ENCODE results near the gene LRP2. TPM values are rescaled to one million over a fixed set of nuclear protein-coding genes. Genes with fewer than 3 reads are reported as not detected.

Gene LRP2
- total and polyA plus RNA-seq, 8 donors, result 0.06 to 0.08 TPM; not detected in 6

- H3K27me3 ChIP-seq, result no peaks in the 10 kb centered on the region
- WGBS, 2 donors, result 70 to 83% methylated on average over 1 of the region's 1 CpG
- no peak for DNase-seq
- intact Hi-C loops (cut with DNase I), result no loop called here
- H3K36me3 ChIP-seq, result no peaks in the 10 kb centered on the region
- TF ChIP-seq CTCF (IDR thresholded peaks at IDR 0.05), result no peak
- H3K4me1 ChIP-seq, result no peaks in the 10 kb centered on the region
- no peak overlapping the region for H3K4me3 ChIP-seq
- no peak overlapping the region for H3K27ac ChIP-seq
- no peak for FAIRE-seq
- no peaks in the 10 kb centered on the region for H3K9me3 ChIP-seq
- no peak for ATAC-seq
Measured at GRCh38 chr2:169260246-169260645, 102.1 kb downstream of the LRP2 start.

- no peak overlapping the region for H3K27ac ChIP-seq
- WGBS, 2 donors, result 60 to 75% methylated on average over 5 of the region's 5 CpGs
- ATAC-seq (no peak), DNase-seq (no peak), FAIRE-seq (no peak)
- intact Hi-C loops (cut with DNase I), result no loop called here
- H3K27me3 ChIP-seq, result no peaks in the 10 kb centered on the region
- no peaks in the 10 kb centered on the region for H3K4me1 ChIP-seq
- H3K36me3 ChIP-seq, result no peaks in the 10 kb centered on the region
- H3K9me3 ChIP-seq, result no peaks in the 10 kb centered on the region
- no peak for TF ChIP-seq CTCF (IDR thresholded peaks at IDR 0.05)
- H3K4me3 ChIP-seq, result no peak overlapping the region
Measured at GRCh38 chr2:169259402-169259801, 102.9 kb downstream of the LRP2 start.

GRCh38 chr2:169258045-169258601 is 104.2 kb downstream of the LRP2 start:
- FAIRE-seq, result no peak
- Histone ChIP-seq H3K27me3 (no peaks in the 10 kb centered on the region), H3K4me1 (no peaks in the 10 kb centered on the region), H3K4me3 (no peak overlapping the region), H3K36me3 (no peaks in the 10 kb centered on the region), H3K27ac (no peak overlapping the region), H3K9me3 (no peaks in the 10 kb centered on the region)
- no peak for DNase-seq
- no peak for TF ChIP-seq CTCF (IDR thresholded peaks at IDR 0.05)
- ATAC-seq, result no peak
- 20 to 26% methylated on average over 3 of the region's 3 CpGs for WGBS, 2 donors
- intact Hi-C loops (cut with DNase I), result no loop called here

GRCh38 chr2:169254774-169255173 is 107.6 kb downstream of the LRP2 start:
- no peak overlapping the region for H3K27ac ChIP-seq
- ATAC-seq, result no peak
- no peaks in the 10 kb centered on the region for H3K36me3 ChIP-seq
- no peak overlapping the region for H3K4me3 ChIP-seq
- H3K27me3 ChIP-seq, result no peaks in the 10 kb centered on the region
- DNase-seq, result no peak
- no peaks in the 10 kb centered on the region for H3K9me3 ChIP-seq
- intact Hi-C loops (cut with DNase I), result no loop called here
- no peak for TF ChIP-seq CTCF (IDR thresholded peaks at IDR 0.05)
- no peak for FAIRE-seq
- WGBS, 2 donors, result 38 to 70% methylated on average over 4 of the region's 4 CpGs
- no peaks in the 10 kb centered on the region for H3K4me1 ChIP-seq

- no peak overlapping the region for H3K27ac ChIP-seq
- H3K9me3 ChIP-seq, result no peaks in the 10 kb centered on the region
- no peaks in the 10 kb centered on the region for H3K36me3 ChIP-seq
- ATAC-seq (no peak), FAIRE-seq (no peak), DNase-seq (no peak)
- intact Hi-C loops (cut with DNase I), result no loop called here
- H3K27me3 ChIP-seq, result no peaks in the 10 kb centered on the region
- H3K4me3 ChIP-seq, result no peak overlapping the region
- WGBS, 2 donors, result 62 to 77% methylated on average over 4 of the region's 4 CpGs
- TF ChIP-seq CTCF (IDR thresholded peaks at IDR 0.05), result no peak
- no peaks in the 10 kb centered on the region for H3K4me1 ChIP-seq
Measured at GRCh38 chr2:169247211-169247610, 115.1 kb downstream of the LRP2 start.

All from pancreas (tissue), 10 donors.